EL (cell line): ENCODE measurements around the gene FAM24B.
"Not testable (repeated sequence)": the region's sequence is repeated elsewhere in the genome, so short reads cannot be mapped to it uniquely, and the experiment has no call there.

Experiments
- DNase-seq: peaks from one replicate; pipeline ENCODE4 v3.0.0-alpha.2; 2016

The FAM24B gene

DNA sequence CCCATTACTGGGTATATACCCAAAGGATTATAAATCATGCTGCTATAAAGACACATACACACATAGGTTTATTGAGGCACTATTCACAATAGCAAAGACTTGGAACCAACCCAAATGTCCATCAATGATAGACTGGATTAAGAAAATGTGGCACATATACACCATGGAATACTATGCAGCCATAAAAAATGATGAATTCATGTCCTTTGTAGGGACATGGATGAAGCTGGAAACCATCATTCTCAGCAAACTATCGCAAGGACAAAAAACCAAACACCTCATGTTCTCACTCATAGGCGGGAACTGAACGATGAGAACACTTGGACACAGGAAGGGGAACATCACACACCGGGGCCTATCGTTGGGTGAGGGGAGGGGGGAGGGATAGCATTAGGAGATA is 21.3 kb downstream of the FAM24B start:
- not testable (repeated sequence) for DNase-seq

DNA sequence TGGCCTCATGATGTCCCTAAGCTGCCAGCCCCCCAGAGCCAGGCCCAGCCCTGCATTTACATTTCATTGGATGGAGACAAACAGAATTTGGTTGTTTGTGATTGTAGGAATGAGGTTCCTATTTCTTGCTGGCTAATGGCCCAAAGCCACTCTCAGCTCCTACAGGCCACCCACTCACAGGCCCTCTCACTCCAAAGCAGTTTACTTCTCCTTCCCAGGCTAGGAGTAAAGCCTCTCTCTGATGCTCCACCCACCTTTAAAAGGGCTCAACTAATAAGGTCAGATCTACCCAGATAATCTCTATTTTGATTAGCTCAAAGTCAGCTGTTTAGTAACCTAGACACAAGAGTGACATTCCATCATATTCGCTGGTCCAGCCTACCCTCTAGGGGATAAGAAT is 22.5 kb downstream of the FAM24B start:
- no peak for DNase-seq

DNA sequence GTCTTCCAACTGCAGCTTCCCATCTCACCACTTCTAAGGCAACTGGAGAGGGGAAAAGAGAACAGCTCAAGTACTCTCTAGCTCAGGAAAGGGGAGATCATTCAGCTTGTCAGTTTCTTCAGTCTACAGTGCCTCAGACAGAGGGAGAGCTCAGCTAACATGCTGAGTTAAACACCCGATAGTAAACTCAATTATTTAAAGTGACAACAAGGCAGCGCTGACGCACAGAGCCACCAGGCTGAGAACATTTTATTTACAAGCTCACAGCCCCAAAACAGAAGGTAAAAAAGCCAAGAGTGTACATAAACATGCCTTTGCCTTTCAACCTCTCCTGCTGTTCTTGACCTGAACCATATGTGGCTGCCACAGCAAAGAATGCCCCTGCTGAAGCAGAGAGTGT is 23.6 kb downstream of the FAM24B start:
- DNase-seq, result no peak

DNA sequence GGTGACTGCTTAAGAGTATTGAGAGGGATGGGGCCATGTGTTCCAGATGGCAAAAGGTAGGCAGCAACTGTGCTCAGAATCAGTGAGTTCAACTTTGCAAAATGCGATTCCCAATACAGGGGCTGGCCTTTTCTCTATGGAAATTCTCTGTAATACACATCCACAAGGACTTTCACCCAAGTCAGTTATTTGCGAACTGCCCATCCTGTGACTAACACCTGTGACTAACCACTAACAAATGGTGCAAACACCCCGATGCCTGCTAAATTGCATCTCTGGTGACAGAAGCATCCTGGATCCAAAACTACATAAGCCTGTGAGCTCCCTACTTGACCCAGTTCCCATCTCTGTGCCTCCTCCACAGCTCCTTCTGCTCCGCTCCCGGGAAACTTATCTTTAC is 24.7 kb downstream of the FAM24B start:
- DNase-seq, result peak; percentile 92

DNA sequence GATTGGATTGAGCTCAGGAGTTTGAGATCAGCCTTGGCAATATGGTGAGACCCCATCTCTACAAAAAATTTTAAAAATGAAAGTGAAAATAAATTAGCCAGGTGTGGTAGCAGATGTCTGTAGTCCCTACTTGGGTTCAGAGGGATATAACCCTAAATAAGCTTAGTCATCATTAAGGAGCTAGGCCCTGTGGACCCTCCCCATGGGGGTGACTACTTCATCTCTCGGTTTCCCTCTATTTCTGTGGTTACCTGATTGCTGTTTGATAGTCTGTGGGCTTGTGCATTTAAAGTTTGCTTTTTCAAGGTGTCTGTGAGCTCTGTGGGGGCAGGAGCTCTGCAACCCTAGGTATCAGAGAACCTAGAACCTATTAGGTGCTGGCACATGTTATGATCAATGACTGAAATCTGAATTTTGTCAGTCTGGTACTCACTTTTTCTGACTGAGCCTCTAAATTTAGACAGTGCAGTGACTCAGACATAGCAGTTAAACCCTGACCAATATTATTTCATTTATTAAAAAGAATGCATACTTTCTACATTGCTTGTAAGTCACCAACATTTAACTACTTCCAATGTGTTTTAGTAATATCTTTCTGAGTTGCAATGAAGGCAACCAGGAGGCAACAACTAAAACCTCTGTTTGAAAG is 25.6 kb downstream of the FAM24B start:
- peak; percentile 51 for DNase-seq

DNA sequence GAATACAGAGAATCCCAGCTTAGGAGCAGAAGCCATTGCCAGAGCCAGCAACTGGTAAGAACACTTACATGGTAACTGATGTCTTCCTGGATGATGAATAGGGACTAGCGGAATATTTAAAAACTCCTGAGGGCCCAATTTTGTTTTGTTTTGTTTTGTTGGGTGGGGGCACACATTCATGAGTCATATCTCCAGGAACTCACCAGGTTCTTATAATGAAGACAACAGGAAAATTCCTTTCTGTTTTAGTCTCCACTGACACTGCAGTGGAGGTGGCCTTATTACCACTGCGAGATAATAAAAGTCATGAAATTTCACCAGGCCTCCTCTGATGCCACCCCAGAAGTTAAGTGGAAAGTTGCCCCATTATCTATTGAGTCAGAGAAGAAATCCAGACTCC is 27.1 kb downstream of the FAM24B start:
- DNase-seq, result peak; percentile 71

DNA sequence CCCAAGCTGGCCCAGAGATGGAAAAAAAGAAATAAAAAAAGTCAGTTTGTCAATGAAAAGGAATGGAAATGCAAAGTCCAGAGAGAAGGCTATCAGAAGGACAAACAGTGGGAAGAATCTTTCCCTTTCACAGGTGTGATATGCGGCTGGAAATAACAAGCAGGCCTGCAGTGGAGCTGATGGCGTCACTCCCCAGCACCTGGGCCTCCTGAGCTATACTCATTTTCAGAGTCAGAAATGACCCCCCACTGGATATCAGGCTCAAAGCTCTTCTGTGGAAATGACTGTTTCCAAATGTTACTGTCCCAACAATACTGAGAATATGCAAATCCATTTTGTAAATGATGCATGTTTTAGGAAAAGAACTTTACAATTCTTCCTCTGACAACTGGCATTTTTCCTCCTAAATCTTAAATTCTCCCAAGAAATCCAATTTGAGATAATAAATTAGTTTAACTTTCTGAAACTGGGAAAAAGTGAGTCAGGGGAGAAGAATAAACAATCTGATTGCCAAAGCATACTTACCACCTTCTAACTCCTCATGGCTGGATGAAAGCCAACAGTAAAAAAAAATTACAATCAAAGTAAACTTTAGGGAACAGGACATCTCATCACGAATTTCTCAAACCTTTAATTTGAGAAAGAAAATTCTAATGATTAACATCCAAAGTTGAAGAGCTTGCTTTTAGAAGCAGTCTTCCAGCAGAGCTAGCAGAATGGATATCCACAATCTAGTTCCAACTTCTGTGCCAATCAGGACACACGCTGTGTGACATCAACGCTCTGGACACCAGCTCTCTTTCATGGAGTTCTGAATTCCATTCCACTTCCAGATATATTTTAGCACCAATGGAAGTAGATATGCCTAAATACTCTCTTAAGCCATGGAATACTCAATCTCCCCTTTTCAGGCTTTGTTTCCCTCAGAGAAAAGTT is 28.4 kb downstream of the FAM24B start:
- peak; percentile 28 for DNase-seq

DNA sequence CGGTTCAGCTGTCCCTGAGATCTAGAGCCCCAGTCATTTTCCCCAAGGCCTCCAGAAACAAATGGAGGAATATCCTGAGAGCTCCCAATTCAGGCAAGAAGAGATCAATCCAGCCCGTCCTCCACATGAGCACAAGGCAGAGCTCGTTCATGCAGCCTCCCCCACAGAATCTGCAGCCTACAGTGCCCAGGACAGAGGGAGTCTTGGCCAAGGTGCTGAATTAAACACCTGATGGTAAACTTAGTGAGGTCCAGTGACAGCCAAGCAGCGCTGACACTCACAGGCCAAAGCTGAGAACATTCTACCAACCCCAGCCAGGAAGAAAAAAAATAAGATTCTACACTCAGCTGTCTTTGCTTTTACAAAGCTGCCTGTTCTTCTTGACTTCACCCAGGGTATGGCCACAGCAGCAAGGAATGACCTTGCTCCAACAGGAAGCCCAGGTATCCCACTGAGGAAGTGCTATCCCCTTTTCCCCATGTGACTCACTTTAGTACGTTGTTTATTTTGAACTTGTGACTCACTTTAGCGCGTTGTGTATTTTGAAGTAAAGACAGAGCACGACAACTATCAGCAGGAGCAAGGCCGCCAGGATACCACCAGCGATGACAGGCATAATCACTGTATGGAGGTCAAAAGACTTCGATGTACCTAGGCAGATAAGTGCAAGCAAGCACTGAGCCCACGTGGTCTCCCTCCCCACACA is 29.3 kb downstream of the FAM24B start:
- no peak for DNase-seq

DNA sequence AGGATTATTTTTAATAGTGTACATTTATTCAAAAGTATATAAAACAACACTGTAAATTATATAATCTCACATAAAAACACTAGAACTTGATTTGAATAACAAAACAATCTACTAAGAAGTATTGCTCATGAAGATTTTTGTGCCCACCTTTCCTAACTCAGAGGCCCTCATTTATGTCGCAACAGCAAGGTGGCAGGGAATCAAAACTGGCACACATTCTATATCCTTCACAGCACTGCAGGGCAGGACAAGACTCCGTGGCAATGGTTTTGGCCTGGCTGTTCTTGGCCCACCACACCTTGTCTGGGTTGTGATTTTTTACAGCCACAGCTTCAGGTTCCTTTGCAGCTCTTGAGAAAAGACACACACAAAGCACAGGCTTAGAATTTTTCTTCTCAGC is 30.3 kb downstream of the FAM24B start:
- no peak for DNase-seq

DNA sequence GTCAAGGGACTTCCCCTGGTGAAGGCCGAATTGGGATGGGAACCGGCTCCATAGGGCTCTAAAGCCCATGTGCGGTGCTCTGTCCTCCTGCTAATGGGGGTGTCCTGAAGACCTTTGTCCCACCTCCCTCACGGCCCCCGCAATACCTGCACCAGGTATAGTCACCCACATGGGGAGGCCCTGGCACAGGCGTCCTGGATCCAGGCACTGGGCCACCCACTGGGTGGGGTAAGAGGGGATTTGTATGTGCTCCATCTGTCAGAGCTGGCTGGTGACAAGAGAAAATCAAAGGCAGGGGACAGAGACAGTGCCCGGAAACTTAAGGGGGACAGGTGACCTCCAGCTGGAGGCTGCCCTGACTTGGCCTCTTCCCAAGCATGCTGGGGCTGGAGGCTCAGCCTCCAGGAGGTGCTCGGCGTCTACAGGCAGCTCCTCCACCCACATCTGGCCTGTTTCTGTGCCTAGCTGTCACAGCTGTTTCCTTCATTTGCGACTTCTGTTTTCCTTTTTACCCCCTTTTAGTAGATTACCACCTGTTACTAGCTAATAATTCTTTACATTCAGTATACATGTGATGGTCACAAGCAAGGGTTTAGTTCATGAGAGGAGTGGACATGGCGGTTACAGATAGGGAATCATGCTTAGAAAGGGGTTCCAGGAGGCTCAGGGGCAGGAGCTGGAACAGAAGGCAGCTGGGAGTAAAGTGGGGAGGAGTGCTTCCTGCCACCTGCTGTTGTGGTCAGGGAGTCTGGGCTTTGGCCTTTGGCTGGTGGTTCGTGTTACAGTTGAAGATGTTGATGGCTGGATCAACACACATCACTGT is 31.4 kb downstream of the FAM24B start:
- DNase-seq, result no peak

DNA sequence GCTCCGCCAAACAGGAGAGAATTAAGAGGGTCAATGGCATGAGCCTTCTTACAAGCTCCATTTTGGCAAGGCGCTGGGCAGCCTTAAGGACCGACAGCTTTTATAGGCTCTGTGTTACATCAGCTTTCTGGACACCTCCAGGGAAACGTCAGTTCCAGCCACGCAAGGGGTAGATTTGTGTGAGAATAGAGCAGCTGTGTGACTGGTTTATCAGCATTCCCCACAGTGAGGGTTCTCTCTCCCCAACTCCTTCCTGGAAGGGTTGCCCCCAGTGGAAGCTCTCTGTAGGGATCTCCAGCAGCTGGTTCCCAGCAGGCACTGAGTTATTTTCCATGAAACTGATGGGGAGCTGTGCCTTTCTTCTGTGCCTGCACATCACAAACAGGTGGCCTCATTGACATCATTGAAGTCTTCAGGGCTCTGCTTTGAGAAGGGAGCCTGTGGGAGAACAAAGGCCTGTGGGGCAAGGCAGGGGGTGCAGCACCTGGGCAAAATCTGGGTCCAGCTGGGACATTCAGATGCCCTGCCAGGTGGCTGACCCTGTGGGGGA is 33.5 kb downstream of the FAM24B start, which contains the start of gene CUZD1:
CUZD1 (minus strand) TSS at position 75 of the 550 bp plus-strand sequence; CDS start at position 61, 14 bp downstream.
- no peak for DNase-seq

DNA sequence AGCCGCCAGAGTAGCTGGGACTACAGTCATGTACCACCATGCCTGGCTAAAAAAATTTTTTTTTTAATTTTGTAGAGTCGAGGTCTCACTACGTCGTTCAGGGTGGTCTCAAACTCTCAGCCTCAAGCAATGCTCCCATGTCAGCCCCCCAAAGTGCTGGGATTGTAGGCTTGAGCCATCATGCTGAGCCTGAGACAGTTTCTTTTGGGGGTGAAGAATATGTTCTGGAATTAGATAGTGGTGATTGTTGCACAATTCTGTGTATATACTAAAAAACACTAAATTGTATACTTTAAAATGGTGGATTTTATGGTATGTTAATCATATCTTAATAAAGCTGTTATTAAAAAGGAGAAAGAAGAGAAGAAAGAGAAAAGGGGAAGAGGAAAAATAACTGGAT is 35.2 kb downstream of the FAM24B start:
- no peak for DNase-seq

DNA sequence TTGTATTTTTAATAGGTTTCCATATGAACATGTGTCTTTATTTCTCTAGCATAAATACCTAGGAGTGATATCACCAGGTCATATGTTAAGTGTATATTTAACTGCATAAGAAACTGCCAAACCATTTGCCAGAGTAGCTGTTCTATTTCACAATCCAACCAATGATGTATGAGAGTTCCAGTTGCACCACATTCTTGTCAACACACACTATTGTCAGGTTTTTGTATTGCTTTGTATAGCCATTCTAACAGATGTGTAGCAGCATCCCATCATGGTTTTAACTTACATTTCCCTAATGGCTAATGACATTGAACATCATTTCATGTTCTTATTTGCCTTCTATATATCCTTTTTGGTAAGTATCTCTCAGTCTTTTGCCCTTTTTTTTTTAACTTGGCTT is 37.8 kb downstream of the FAM24B start:
- DNase-seq, result no peak

DNA sequence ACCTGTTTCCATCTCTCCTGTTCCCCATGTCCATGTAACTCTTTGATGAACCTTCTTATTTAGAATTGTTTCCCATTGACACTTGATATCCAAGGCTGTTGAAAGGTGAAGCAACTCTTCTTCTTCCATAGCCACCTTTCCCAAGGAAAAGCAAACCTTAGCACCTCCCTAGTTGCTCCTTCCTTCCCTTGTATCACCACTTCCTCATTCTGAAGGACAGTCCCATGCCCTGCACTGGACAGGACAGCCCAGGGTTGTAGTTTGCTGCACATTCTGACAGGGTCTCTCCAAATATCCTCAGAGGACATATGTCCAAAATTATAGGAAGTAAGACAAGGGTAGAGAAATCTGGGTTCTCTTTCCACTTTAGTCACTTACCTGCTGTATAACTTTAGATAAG is 39.9 kb downstream of the FAM24B start:
- no peak for DNase-seq

DNA sequence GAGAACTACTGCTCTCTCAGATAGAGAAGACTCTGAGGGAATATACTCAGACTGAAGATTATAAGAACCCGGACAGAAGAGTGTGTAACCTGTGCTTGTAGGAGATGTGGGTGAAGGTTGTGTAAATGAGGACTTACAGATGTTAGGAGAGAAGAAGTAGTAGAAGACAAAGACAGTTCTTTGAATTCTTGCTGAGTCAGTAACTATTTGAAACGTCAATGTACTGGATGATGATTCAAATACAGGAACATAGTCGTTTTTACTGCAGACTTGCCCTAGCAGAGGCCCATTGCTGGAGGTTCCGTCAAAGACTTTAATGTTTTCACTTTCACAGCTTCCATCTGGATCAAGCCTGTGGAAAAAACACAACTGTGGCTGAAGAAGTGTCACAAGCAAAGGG is 40.5 kb downstream of the FAM24B start:
- no peak for DNase-seq

DNA sequence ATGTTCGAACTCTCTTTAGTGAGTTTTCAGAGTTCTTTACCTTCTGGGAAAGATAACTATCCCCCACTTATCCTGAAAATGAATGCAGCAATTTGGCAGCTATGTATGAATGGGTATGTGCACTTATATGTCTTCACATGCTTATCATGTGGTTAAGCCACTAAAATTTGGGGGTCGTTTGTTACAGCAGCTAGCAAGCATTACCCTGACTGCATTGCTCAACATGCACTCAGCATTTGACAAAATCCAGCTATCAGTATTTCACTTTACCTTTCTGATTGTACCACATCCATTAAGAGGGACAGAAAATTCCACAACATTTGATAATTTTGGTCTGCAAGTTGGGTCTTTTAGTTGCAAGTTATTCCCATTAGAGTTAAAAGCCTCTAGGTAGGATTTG is 43.5 kb downstream of the FAM24B start:
- no peak for DNase-seq

DNA sequence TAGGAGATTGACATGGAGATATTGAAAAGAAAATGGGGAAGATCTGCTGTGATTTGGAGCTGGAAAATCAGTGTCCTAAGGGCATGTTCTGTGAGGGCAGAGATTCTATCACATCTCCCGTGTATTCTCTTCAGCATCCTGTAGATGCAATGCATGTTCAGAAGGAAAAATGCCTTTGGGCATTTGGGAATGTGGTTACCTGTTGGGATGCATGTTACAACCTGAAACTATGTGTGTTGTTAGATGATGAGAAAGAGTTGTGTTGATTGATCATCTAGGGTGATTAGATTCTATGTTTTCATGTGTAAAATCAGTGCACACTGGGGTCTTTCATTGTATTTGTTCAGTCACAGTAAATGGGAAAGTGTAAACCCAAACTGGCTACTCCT is 48.4 kb downstream of the FAM24B start:
- DNase-seq, result no peak

DNA sequence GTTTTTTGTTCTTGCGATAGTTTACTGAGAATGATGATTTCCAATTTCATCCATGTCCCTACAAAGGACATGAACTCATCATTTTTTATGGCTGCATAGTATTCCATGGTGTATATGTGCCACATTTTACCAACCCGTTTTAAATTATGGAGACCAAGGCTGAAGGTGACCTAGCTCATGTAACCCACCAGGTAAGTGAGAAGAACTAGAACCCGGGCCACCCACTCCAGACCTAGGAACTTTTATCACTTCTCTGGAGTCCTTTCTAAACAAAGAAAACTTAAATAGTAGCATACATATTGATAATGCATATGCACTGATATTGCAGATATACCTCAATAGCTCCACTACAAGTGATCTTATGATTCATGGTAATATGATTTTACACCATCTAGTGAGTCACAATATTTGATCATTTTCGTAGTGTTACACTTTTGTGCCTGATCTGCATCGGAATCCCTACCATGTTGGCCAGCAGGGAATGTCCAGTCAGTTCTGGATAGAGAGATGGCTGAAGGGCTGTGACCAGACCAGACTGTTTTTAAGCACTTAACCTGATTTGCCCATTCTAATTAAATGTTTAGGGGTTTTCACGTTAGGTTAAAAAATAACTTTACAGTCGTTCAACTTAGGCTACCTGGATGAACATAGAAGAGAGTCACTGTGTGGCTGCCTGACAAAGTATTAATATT is 49.0 kb downstream of the FAM24B start:
- DNase-seq, result no peak

DNA sequence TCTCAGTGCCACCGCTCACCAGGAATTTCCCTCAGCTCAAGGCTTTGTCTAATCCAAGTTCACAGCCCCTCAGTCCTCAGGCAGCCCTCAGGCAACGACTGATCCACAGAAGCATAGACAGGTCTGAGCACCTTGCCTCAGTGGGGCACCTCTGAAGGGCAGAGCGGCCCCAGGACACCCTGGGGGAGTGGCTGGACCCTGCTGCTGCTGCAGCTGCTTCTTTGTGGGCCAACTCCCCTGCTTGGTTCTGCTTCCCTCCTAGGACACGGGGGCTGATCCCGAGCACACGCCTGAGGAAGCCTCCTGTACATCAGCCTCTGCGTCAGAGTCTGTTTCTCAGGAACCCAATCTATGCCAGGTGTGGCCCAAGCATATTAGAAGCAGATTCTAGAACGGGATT is 49.9 kb downstream of the FAM24B start:
- DNase-seq, result no peak

DNA sequence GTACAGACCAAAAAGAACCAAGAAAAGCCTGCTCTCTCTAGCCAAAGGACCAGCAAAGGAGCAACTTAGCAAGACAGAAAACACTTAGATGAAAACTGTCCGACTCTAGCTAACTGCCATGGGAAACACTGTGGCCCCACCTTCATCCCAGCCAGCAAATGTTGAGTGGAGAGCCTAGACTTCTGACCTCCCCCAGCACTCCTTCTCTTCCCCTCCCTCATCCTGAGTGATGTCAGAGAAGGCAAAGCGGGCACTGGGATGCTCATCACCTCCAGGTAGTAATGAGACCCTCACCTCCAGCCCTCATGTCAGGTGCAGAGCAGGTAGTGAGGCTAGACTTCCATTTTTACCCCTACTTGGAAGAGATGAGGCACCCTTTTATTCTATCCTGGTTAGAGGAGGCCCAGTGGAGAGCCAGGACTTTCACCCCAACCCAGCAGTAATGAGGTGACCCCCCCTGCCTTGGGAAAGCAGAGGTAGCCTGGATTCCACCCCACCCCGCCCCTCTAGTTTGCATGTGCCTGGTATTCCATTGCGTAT is 50.6 kb downstream of the FAM24B start:
- DNase-seq, result no peak

DNA sequence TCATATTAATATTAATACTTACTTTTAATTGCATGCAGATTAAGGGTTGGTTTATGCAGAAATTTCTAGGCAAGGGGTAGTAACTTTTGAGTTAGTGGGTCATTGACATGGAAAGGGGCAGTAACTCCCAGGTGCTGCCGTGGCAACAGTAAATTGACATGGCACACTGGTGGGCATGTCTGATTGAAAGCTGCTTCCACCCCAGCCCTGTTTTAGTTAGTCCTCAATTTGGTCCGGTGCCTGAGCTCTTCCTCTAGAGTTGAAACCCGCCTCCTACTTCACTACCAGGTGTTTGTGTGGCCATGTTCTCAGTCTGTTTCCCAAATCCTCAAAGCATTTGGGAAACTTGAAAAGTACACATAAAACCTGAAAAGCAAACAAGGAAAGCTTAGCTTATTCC is 52.1 kb downstream of the FAM24B start:
- DNase-seq, result no peak
